HG02623 (cell line): ENCODE data around the gene FZD10.

Experiments
- ATAC-seq: cut with Tn5 transposase; IDR thresholded peaks from one replicate; pipeline ENCODE4 v1.9.1; 2021; ENCODE audit warnings: moderate library complexity; ENCODE audit not compliant: unreplicated experiment

FZD10 gene

GRCh38 chr12:130131025-130131424 lies 31.2 kb upstream of the FZD10 start:
- no peak for ATAC-seq

DNA sequence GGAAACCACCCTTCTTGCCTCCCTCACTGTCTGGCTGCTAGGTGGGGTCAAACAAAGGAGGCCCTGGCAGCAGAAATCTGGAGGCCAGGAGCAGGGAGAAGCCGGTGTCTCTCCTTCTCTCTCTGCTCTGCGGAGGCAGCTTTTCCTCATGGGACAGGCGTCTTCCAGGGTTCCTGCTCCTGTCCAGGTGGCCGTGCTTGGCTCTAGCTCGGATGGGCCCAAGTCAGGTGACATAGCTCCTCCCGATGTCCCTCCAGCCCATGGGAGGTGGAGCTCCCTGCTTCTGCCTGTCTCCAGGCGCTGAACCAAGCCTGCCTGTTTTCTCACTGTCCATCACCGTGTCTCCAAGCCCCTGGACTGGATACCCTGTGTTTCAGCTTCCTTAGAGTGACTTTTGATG lies 30.5 kb upstream of the FZD10 start:
- ATAC-seq: no peak

GRCh38 chr12:130132831-130133511 lies 29.3 kb upstream of the FZD10 start:
- ATAC-seq: no peak

DNA sequence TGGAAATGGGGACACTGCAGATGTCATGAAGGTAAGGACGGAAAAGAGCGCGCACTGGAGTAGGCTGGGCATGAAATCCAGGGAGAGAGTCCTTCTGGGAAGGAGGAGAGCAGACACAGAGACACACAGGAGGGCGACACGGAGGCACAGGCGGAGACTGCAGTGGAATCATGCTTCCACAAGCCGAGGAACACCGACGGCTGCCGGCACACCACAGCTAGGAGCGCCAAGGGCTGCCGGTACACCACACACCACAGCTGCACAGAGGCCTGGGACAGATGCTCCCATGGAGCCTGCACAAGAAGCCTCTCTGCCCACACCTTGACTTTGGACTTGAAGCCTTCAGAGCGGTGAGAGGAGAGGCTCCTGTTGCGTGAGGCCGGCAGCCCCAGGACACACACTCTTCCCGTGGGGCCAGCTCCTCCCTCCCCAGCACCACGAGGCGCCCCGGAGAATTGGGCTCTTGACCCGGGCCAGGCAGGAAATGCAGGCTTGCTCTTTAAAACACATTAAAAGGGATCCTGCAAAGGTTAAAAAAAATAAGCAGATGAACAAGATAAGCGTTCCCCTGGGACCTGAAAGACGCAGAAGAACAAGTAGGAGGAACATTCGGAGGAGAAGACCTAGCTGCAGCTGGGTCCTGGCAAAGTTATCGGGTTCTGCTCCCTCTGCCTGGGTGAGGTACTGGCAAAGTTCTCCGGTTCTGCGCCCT lies 28.3 kb upstream of the FZD10 start:
- no peak for ATAC-seq

- ATAC-seq: no peak
Measured at GRCh38 chr12:130134563-130134915, 27.7 kb upstream of the FZD10 start.

DNA sequence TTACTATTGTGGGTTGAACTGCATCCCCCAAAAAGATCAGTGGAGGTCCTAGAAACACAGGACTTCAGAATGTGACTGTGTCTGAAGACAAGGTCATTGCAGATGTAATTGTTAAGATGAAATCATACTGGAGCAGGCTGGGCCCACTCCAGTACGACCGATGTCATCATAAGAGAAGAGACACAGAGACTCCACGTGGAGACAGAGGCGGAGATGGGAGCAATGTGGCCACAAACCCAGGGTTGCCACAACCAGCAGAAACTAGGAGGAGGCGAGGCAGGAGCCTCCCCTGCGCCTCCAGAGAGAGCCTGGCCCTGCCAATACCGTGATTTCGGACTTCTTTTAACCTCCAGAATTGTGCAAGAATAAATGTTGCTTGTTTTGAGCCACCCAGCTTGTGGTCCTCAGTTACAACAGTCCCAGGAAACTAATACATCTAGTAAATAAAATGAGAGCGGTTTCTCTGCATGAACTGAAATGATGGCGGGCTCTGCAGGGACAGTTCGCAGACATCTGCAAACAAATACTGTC lies 25.7 kb upstream of the FZD10 start:
- ATAC-seq: no peak

DNA sequence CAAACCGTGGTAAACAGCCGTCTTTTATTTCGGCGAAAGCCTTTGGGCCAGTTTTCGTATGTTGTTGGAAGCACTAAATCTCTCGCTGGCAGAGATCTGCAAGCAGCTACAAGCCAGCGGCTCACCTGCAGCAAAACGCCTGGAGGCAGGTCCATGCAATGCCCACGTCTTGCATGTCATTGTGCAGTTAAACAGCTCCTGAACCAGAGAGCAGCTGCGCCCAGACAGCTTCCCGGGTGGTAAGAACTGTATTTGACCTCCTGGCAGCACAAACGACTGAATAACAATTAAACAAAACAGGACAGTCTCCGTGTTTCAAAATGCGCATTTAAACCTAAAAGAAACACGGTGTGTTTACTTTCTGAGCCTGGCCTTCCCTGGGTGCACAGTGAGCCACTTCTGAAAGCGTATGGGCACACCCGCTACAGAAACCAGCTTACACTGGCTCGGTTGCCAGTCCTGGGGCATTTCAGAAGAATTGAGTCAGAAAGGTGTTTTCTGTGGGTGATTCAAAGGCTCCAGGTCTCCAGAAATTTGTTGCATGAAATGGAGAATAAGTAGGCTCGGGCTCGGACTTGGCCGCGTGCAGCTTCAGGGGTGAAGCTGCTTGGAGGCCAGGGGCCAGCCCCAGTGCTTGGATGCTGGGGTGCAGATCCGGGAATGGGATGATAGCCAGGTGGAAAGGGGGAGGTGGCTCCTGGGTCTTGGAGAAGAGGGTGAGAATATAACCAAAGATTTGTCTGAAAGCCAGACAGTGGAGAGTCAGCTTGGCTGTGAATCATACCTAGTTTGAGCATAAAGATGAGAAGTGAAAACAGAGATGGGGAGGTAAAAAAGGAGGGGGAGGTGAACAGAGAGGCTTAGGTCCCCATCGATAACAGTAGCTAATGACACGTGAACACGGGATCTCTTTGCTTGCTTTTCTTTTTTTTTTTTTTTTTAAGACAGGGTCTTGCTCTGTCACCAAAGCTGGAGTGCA lies 24.9 kb upstream of the FZD10 start:
- ATAC-seq: no peak

GRCh38 chr12:130138478-130138877 lies 23.8 kb upstream of the FZD10 start:
- ATAC-seq: no peak

DNA sequence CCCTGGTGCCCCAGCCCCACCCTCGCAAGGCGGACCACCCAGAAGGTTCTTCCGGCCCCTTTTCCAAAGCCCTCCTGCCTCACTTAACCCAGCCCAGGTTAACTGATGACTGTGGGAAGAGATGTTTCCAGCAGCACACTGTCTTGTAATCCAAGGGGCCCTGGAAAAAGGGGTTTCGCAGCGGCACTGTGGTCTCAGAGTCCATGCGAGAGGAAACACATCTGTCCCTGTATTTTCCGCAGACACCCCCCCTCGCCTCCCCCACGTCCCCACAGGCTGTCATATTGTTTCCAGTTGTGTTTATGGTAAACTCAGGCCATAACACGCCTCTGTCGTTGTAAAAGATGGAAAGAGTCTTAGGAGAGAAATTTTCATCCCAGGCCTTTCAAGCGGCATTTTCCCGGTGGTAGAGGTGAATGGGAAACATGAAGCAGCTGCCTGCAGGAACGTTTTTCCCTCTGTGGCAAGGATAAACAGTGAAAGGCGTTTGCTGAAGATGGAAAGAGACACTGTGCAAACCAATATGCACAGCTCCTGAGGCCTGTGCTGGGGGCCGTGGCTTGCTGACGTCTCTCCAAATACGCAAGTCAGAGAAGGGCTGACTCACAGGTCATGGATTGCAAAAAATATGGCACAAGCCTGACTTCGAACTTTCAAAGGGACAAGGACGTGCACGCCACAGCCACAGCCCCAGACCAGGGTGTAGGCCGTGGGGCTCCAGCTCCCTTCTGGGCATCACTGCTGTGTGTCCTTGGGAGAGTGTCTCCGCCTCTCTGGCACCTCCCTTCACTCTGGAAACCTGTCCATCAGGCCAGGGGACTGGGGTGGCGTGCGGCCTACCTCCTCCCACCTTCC lies 22.5 kb upstream of the FZD10 start:
- no peak for ATAC-seq

DNA sequence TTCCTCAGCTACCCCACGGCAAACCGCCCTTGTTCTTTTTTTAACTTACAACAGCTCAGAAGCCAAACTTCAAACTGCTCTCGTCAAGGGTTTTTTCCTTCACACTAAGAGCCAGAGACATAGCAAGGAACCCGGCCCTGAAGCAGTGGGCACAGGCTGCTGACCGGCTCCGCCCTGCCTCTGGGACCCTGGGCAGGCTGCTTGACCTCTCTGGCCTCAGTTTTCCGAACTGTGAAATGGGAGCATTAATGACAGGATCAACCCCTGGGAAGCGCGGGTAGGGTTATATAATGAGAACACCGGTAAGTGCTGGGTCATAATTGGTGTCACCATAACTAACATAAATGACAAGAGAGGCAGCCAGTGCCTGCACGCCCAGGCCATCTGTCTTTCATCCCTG lies 21.2 kb upstream of the FZD10 start:
- ATAC-seq: no peak

DNA sequence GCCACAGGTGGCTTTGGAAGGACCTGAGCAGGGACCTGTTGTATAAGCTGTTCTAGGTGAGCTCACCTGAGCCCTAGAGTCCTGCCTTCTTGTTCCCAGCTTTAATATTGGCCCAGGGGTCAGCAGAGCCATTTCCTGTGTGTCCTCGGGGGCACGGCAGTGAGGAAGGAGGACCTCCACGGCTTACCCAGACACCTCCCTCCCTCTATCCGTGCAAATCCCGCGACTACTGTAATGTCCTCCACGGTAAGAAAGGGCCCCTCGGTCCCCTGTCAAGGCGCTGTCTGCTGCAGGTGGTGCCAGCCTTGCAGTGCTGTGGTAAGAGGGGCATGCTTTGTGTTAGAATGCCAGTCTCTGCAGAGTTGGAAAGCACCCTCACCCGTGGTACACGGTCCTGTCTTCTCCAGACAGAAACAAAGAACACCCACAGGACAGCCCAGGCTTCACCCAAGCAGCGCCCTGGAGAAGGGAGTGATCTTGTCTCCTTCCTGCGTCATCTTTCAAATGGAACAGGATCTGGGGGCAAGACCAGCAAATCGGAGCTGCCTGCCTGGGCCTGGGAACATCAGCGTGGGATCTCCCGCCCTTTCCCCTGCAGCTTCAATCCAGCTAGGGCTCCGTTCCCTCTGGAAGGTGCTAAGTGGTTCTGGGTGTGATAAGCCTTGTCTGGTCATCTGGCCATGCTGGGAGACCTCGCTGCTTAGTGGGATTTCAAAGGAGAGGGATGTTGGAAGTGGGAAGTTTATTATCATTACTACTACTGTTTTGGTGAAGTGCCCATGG lies 20.2 kb upstream of the FZD10 start:
- no peak for ATAC-seq

DNA sequence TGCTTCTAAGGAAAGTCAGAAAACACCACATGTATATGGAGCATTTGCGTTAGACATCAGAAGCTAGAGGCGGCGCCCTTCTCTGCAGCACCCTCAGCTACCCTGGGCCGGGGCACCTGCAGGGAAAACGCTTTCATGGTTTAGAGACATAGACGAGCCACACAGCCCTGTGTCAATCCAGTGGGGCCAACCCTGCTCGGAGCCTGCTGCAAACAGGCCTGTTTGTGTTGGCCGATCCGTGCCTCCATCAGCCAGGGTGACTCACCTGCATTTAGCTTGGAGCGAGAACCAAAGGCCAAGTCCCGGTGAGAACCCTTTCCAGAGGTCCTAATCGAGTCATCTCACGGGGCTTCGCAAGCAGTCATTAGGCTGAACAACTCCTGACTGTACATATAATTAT lies 19.5 kb upstream of the FZD10 start:
- no peak for ATAC-seq

- no peak for ATAC-seq
Measured at GRCh38 chr12:130143136-130143535, 19.1 kb upstream of the FZD10 start.

- ATAC-seq: no peak
Measured at GRCh38 chr12:130144256-130144655, 18.0 kb upstream of the FZD10 start.

- ATAC-seq: no peak
Measured at GRCh38 chr12:130145731-130146130, 16.5 kb upstream of the FZD10 start.

DNA sequence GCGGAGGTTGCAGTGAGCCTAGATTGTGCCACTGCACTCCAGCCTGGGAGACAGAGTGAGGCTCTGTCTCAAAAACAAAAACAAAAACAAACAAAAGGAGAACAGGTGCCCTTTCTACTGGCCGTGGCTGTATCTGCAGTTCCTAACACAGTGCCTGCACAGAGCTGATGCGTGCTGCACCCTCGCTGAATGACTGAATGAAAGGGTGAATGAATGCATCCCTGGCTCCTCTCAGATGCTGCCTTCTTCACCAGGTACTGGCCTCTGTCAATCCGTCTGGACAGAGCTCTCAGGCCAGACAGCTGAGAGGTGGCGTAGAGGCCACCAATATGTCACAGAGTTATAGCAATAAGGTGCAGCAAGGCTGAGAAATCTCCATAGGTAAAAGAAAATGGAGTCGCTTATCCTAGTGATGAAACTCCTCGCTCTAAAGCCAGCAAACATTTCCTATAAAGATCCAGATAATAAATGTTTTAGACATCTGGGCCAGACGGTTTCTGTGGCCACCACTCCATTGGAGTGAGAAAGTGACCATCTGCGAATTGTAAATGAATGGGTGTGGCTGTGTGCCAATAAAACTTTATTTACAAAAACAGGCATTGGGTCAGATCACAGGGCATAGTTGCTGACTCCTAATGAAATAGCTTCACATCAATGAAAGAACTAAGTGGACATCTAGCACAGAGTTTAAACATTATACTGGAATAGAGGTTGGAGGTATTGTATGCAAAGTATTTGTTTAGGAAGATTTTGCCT lies 15.9 kb upstream of the FZD10 start:
- ATAC-seq: no peak

GRCh38 chr12:130147875-130148596 lies 14.2 kb upstream of the FZD10 start:
- no peak for ATAC-seq

- ATAC-seq: no peak
Measured at GRCh38 chr12:130151846-130152245, 10.4 kb upstream of the FZD10 start.
